Chondrocyte (in vitro differentiated cells): ENCODE measurements around the gene TCF19. TPM values are rescaled to one million over a fixed set of nuclear protein-coding genes. Genes with fewer than 3 reads are reported as not detected.
A peak's percentile ranks its signal among the peaks of the same experiment; 100 is the strongest.

Experiments
- DNase-seq: peaks from one replicate; pipeline ENCODE4 v3.0.0; 2021; ENCODE audit warnings: mixed read lengths, low spot score
- H3K27ac Mint-ChIP-seq: one replicate; pipeline ENCODE4 v1.8.0; 2021; ENCODE audit warnings: mild to moderate bottlenecking, moderate library complexity, mixed read lengths; ENCODE audit not compliant: unreplicated experiment
- H3K27me3 Mint-ChIP-seq: 2 replicates; pipeline ENCODE4 v1.8.0; 2021; ENCODE audit warnings: low read depth, mixed read lengths
- H3K36me3 Mint-ChIP-seq: 2 replicates; pipeline ENCODE4 v1.8.0; 2021; ENCODE audit warnings: low read depth, mixed read lengths
- H3K4me1 Mint-ChIP-seq: 2 replicates; pipeline ENCODE4 v1.8.0; 2021; ENCODE audit warnings: low read depth, mild to moderate bottlenecking, mixed read lengths
- H3K4me3 Mint-ChIP-seq: one replicate; pipeline ENCODE4 v1.8.0; 2021; ENCODE audit warnings: mild to moderate bottlenecking, moderate library complexity, mixed read lengths; ENCODE audit not compliant: unreplicated experiment
- H3K9me3 Mint-ChIP-seq: 2 replicates; pipeline ENCODE4 v1.8.0; 2021; ENCODE audit warnings: low read depth, mixed read lengths
- total RNA-seq: library from RNA; stranded (reverse); gene quantifications from 3 replicates; pipeline ENCODE4 v1.2.1, GENCODE V29; 2021
- TF ChIP-seq, protein P1 (sequence below): fragments of 200-600 bp; sonication (generic); IDR thresholded peaks from 2 replicates; pipeline ENCODE4 v1.5.0; 2021; ENCODE audit warnings: antibody characterized with exemption, mild to moderate bottlenecking, moderate library complexity

TCF19 gene
- total RNA-seq, 1 donor from 2014 or later, result 7.4 TPM

DNA sequence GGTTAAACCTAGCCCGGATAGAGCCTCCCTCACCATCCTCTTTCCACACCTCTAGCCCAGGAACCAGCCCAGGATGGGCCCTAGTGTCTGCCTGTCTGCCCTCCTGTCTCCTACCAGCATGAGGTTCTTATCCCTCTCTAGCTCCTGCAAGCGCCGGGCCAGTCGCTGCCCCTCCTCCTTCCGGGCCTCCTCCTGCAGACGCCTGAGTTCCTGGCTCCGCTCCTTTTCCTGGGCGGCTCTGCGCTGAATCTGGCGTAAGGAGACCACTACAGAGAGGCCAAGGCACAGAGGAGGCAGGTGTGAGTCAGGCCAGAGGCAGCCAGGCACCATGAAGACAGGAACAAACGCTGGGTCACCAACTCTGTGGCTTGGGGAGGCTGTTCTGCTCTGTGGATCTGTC, 15.2 kb upstream of the TCF19 start:
- no peaks in the 10 kb centered on the region for H3K27me3 Mint-ChIP-seq
- no peaks in the 10 kb centered on the region for H3K9me3 Mint-ChIP-seq
- H3K36me3 Mint-ChIP-seq, result peaks cover 9% of the 10 kb centered on the region
- TF ChIP-seq, protein P1, sequence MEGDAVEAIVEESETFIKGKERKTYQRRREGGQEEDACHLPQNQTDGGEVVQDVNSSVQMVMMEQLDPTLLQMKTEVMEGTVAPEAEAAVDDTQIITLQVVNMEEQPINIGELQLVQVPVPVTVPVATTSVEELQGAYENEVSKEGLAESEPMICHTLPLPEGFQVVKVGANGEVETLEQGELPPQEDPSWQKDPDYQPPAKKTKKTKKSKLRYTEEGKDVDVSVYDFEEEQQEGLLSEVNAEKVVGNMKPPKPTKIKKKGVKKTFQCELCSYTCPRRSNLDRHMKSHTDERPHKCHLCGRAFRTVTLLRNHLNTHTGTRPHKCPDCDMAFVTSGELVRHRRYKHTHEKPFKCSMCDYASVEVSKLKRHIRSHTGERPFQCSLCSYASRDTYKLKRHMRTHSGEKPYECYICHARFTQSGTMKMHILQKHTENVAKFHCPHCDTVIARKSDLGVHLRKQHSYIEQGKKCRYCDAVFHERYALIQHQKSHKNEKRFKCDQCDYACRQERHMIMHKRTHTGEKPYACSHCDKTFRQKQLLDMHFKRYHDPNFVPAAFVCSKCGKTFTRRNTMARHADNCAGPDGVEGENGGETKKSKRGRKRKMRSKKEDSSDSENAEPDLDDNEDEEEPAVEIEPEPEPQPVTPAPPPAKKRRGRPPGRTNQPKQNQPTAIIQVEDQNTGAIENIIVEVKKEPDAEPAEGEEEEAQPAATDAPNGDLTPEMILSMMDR, result no peak
- H3K4me3 Mint-ChIP-seq, result no peak overlapping the region
- H3K4me1 Mint-ChIP-seq, result peaks cover 26% of the 10 kb centered on the region
- peak overlapping the region; percentile 73 for H3K27ac Mint-ChIP-seq
- DNase-seq, result no peak

DNA sequence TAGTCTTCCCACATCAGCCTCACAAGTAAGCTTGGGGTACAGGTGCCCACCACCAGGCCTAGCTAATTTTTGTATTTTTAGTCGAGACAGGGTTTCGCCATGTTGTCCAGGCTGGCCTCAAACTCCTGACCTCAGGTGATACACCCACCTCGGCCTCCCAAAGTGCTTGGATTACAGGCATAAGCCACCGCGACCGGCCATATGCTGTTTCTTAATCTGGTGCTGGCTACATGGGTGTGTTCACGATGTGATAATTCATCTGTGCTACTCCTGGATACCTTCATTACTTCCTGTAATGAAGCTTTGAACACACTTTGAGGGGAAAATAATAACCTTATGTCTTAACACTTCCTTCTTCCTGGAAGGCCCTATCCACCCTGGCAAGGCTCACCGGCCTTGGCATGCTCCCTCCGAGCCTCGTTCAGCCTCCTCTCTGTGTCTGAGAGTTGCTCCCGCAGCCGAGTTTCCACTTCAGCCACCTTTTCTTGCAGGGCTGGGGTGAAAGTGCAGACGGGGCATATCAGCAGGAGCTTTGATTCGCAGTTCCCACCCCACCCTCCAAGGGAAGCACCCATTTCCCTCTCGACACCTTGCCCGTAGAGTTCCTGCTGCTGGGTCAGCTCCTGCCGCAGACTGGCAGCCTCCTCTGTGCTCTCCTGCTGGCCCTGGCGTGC, 14.0 kb upstream of the TCF19 start:
- Mint-ChIP-seq H3K4me1 (peaks cover 22% of the 10 kb centered on the region), H3K4me3 (no peak overlapping the region), H3K27ac (no peak overlapping the region), H3K27me3 (no peaks in the 10 kb centered on the region), H3K9me3 (no peaks in the 10 kb centered on the region), H3K36me3 (peaks cover 9% of the 10 kb centered on the region)
- DNase-seq, result no peak
- TF ChIP-seq, protein P1, result no peak

DNA sequence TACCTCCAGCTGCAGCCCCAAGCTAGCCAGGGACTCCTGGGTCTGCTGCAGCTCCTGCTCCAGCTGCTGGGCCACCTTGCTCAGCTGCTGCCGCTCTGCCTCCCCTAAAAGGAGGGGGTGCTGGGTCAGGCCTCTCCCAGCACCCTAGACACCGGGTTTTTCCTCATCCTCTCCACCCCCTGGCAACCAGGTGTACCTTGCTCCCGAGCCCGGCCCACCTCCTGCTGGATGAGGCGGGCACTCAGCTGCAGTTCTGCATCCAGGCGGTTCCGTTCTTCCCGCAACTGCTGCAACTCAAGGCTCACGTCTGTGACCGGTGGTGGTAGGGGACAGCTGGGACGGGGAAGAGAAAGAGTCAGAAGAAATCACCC, 13.4 kb upstream of the TCF19 start:
- peaks cover 17% of the 10 kb centered on the region for H3K4me1 Mint-ChIP-seq
- TF ChIP-seq, protein P1, result no peak
- no peak overlapping the region for H3K27ac Mint-ChIP-seq
- H3K36me3 Mint-ChIP-seq, result peaks cover 9% of the 10 kb centered on the region
- no peak for DNase-seq
- no peak overlapping the region for H3K4me3 Mint-ChIP-seq
- H3K27me3 Mint-ChIP-seq, result no peaks in the 10 kb centered on the region
- H3K9me3 Mint-ChIP-seq, result no peaks in the 10 kb centered on the region

DNA sequence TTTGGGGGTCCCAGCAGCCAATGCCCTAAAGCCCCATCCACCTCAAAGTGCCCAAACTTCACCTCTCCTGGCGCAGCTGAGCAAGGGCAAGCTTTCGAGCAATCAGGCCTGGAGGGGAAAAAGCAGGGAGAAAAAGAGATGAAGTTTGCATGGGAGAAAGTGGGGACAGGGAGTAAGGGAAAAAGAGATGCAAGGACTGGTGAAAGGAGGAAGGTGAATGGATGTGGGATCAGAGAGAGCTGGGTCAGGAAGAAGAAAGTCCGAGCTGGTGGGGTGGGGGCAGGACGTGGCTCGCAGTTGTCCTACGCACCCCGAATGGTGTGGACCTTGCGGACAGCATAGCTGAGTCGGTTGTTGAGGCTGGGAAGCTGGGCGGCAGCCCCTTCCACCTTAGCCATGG, 13.0 kb upstream of the TCF19 start:
- Mint-ChIP-seq H3K36me3 (peaks cover 9% of the 10 kb centered on the region), H3K27me3 (no peaks in the 10 kb centered on the region), H3K27ac (no peak overlapping the region), H3K9me3 (no peaks in the 10 kb centered on the region), H3K4me1 (peaks cover 17% of the 10 kb centered on the region), H3K4me3 (no peak overlapping the region)
- TF ChIP-seq, protein P1, result no peak
- no peak for DNase-seq

DNA sequence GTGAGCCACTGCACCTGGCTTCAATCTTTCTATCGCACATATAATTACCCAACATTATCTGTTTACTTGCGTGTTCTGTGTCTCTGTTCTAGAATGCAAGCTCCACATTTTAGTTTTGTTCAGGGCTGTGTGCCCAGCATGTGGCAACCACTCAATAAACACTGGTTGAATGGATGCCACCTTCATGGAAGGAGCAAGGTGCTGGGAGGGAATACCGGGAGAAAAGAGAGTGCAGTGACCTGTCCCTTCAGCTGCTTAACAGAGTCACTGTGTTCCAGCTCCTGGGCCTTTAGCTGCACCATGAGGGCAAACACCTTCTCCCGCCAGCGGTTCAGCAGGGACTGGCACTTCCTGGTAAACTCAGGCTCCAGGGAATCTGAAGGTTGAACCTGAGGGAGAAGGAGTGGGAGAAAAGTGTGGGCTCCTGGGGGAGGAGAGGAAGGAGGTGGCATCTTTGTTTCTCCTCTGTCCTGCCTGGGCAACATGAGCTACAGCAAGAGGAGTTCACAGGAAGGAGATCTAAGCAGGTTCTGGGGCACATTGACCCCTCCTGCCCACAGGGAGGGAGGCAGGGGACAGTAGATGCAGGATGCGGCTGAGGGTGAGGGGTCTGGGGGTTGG, 8.5 kb upstream of the TCF19 start:
- Mint-ChIP-seq H3K27me3 (no peaks in the 10 kb centered on the region), H3K9me3 (no peaks in the 10 kb centered on the region), H3K27ac (no peak overlapping the region), H3K36me3 (peaks cover 4% of the 10 kb centered on the region), H3K4me1 (no peaks in the 10 kb centered on the region), H3K4me3 (no peak overlapping the region)
- DNase-seq, result no peak
- TF ChIP-seq, protein P1, result no peak
